ENCODE results near the gene ITPKA. TPM values are rescaled to one million over a fixed set of nuclear protein-coding genes. Genes with fewer than 3 reads are reported as not detected.

ITPKA gene
- total and polyA plus RNA-seq, 4 donors, result 0.29 to 8.1 (median 0.38) TPM

DNA sequence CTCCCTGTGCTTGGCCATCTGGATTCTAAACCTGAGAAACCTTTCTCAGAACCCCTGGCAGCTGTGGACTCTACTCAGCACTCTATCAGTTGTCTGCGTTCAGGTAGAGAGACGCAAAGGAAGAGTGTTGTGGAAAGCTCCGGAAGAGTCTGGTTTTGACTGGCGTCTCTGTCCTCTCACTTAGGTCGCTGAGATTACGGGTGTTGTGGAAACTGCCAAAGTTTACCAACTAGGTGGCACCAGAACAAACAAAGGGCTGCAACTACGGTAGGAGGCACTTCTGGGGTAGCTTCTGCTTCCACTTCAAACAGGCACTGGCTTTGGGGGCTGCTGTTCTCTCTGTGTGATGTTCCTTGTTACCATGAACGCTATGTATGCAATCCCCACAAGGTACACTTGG lies 19.2 kb upstream of the ITPKA start:
- Histone ChIP-seq H3K36me3 (ENCODE audit: control insufficient read depth in 1 of 2, insufficient read depth in 2 of 2, low read length in 1 of 2) (peaks cover 11 to 16% of the 10 kb centered on the region in 2 donors), H3K9me3 (ENCODE audit: control insufficient read depth, low read length) (no peaks in the 10 kb centered on the region), H3K4me3 (ENCODE audit: low read length in 2 of 2) (no peak overlapping the region), H3K4me1 (ENCODE audit: control insufficient read depth in 1 of 2, insufficient read depth in 2 of 2, low read length in 2 of 2) (no peaks in the 10 kb centered on the region), H3K27me3 (ENCODE audit: control insufficient read depth in 1 of 2, insufficient read depth in 2 of 2, low read length in 1 of 2) (no peaks in the 10 kb centered on the region), H3K27ac (ENCODE audit: low read depth in 1 of 2, low read length in 2 of 2) (no peak overlapping the region)
- intact Hi-C loops (cut with DNase I), result no loop called here
- DNase-seq, result no peak
- ATAC-seq (ENCODE audit: low FRiP score), result no peak
- 87 to 93% methylated on average over 8 of the region's 8 CpGs for WGBS, 2 donors

GRCh38 chr15:41474941-41475340 lies 18.7 kb upstream of the ITPKA start:
- intact Hi-C loops (cut with DNase I), result no loop called here
- Histone ChIP-seq H3K27ac (ENCODE audit: low read depth in 1 of 2, low read length in 2 of 2) (no peak overlapping the region), H3K36me3 (ENCODE audit: control insufficient read depth in 1 of 2, insufficient read depth in 2 of 2, low read length in 1 of 2) (peaks cover 11 to 19% of the 10 kb centered on the region in 2 donors), H3K4me1 (ENCODE audit: control insufficient read depth in 1 of 2, insufficient read depth in 2 of 2, low read length in 2 of 2) (no peaks in the 10 kb centered on the region), H3K4me3 (ENCODE audit: low read length in 2 of 2) (no peak overlapping the region), H3K9me3 (ENCODE audit: control insufficient read depth, low read length) (no peaks in the 10 kb centered on the region), H3K27me3 (ENCODE audit: control insufficient read depth in 1 of 2, insufficient read depth in 2 of 2, low read length in 1 of 2) (no peaks in the 10 kb centered on the region)
- no peak for ATAC-seq (ENCODE audit: low FRiP score)
- no peak for DNase-seq
- WGBS, 2 donors, result 84 to 96% methylated on average over 2 of the region's 2 CpGs

DNA sequence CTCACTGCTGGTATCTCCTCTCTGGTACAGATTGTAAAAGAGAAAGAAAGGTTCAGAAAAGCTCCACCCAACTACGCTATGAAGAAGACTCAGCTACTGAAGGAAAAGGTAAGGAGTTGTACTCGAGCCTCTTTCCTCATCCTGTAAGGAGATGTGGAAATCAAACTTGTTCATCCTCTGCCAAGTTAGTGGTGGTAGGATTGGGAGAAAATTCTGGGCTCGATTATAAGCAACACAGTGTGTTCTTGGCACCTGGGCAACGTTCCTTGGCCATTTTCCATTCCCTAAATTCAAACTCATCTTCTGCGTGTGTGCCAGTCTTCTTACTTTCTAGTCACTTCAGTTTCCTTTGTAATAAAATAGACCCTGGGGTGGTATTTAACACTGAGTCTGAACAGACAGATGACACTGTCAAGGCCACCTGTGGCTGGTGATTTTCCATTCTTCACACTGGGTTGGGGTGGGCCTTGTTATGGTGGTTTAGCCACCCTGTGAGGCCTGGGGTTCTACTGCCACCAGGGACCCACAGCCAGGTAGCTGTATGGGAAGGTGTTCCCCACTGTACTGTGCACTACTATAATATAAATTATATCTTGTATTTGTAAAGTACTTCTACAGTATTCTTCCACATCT lies 17.1 kb upstream of the ITPKA start:
- Histone ChIP-seq H3K36me3 (ENCODE audit: control insufficient read depth in 1 of 2, insufficient read depth in 2 of 2, low read length in 1 of 2) (peaks cover 16 to 18% of the 10 kb centered on the region in 2 donors), H3K27me3 (ENCODE audit: control insufficient read depth in 1 of 2, insufficient read depth in 2 of 2, low read length in 1 of 2) (no peaks in the 10 kb centered on the region), H3K27ac (ENCODE audit: low read depth in 1 of 2, low read length in 2 of 2) (no peak overlapping the region), H3K9me3 (ENCODE audit: control insufficient read depth, low read length) (no peaks in the 10 kb centered on the region), H3K4me1 (ENCODE audit: control insufficient read depth in 1 of 2, insufficient read depth in 2 of 2, low read length in 2 of 2) (no peaks in the 10 kb centered on the region), H3K4me3 (ENCODE audit: low read length in 2 of 2) (no peak overlapping the region)
- ATAC-seq (ENCODE audit: low FRiP score) (no peak), DNase-seq (no peak)
- intact Hi-C loops (cut with DNase I), result no loop called here
- 73 to 79% methylated on average over 5 of the region's 5 CpGs for WGBS, 2 donors

GRCh38 chr15:41480396-41481140 lies 13.1 kb upstream of the ITPKA start:
- no peak for ATAC-seq (ENCODE audit: low FRiP score)
- intact Hi-C loops (cut with DNase I), result no loop called here
- H3K4me3 ChIP-seq (ENCODE audit: low read length in 2 of 2), result no peak overlapping the region
- H3K9me3 ChIP-seq (ENCODE audit: control insufficient read depth, low read length), result no peaks in the 10 kb centered on the region
- H3K4me1 ChIP-seq (ENCODE audit: control insufficient read depth in 1 of 2, insufficient read depth in 2 of 2, low read length in 2 of 2), result no peaks in the 10 kb centered on the region
- H3K27me3 ChIP-seq (ENCODE audit: control insufficient read depth in 1 of 2, insufficient read depth in 2 of 2, low read length in 1 of 2), result no peaks in the 10 kb centered on the region
- H3K36me3 ChIP-seq (ENCODE audit: control insufficient read depth in 1 of 2, insufficient read depth in 2 of 2, low read length in 1 of 2), result peaks cover 13 to 14% of the 10 kb centered on the region in 2 donors
- WGBS, 2 donors, result 92 to 93% methylated on average over 12 of the region's 12 CpGs
- no peak for DNase-seq
- no peak overlapping the region for H3K27ac ChIP-seq (ENCODE audit: low read depth in 1 of 2, low read length in 2 of 2)

GRCh38 chr15:41482110-41482877 lies 11.4 kb upstream of the ITPKA start:
- intact Hi-C loops (cut with DNase I), result no loop called here
- DNase-seq, result no peak
- H3K27me3 ChIP-seq (ENCODE audit: control insufficient read depth in 1 of 2, insufficient read depth in 2 of 2, low read length in 1 of 2), result no peaks in the 10 kb centered on the region
- H3K4me1 ChIP-seq (ENCODE audit: control insufficient read depth in 1 of 2, insufficient read depth in 2 of 2, low read length in 2 of 2), result no peaks in the 10 kb centered on the region
- H3K36me3 ChIP-seq (ENCODE audit: control insufficient read depth in 1 of 2, insufficient read depth in 2 of 2, low read length in 1 of 2), result peaks cover 4 to 10% of the 10 kb centered on the region in 2 donors
- H3K27ac ChIP-seq (ENCODE audit: low read depth in 1 of 2, low read length in 2 of 2), result no peak overlapping the region
- no peak for ATAC-seq (ENCODE audit: low FRiP score)
- 97% methylated on average over 9 of the region's 9 CpGs for WGBS, 2 donors
- H3K4me3 ChIP-seq (ENCODE audit: low read length in 2 of 2), result no peak overlapping the region
- H3K9me3 ChIP-seq (ENCODE audit: control insufficient read depth, low read length), result no peaks in the 10 kb centered on the region

GRCh38 chr15:41483115-41483514 lies 10.6 kb upstream of the ITPKA start:
- Histone ChIP-seq H3K9me3 (ENCODE audit: control insufficient read depth, low read length) (no peaks in the 10 kb centered on the region), H3K4me1 (ENCODE audit: control insufficient read depth in 1 of 2, insufficient read depth in 2 of 2, low read length in 2 of 2) (no peaks in the 10 kb centered on the region), H3K36me3 (ENCODE audit: control insufficient read depth in 1 of 2, insufficient read depth in 2 of 2, low read length in 1 of 2) (peaks cover 4 to 10% of the 10 kb centered on the region in 2 donors), H3K27me3 (ENCODE audit: control insufficient read depth in 1 of 2, insufficient read depth in 2 of 2, low read length in 1 of 2) (no peaks in the 10 kb centered on the region), H3K4me3 (ENCODE audit: low read length in 2 of 2) (no peak overlapping the region), H3K27ac (ENCODE audit: low read depth in 1 of 2, low read length in 2 of 2) (no peak overlapping the region)
- ATAC-seq (ENCODE audit: low FRiP score), result no peak
- no peak for DNase-seq
- intact Hi-C loops (cut with DNase I), result no loop called here

DNA sequence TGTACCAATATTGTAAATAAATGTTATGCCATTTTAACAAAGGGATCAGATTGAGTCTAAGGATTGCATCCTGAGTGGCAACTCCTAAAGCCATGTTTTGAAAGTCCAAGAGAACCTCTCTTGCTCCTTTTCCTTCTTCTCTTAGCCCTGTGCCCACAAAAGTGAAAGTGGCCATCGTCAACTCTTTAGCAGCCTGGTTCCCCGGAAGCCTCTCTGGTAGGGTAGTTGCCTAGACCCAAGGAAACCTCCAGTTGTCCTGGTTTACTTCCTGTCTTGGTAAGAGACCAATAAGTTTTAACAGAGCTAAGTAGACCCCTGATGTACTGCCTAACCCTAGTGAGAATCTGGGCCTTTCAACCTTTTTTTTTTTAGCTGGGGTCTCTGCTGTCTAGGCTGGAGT lies 10.2 kb upstream of the ITPKA start:
- DNase-seq, result no peak
- H3K27ac ChIP-seq (ENCODE audit: low read depth in 1 of 2, low read length in 2 of 2), result no peak overlapping the region
- ATAC-seq (ENCODE audit: low FRiP score), result no peak
- H3K4me3 ChIP-seq (ENCODE audit: low read length in 2 of 2), result no peak overlapping the region
- H3K36me3 ChIP-seq (ENCODE audit: control insufficient read depth in 1 of 2, insufficient read depth in 2 of 2, low read length in 1 of 2), result peaks cover 4 to 9% of the 10 kb centered on the region in 2 donors
- no peaks in the 10 kb centered on the region for H3K9me3 ChIP-seq (ENCODE audit: control insufficient read depth, low read length)
- no peaks in the 10 kb centered on the region for H3K27me3 ChIP-seq (ENCODE audit: control insufficient read depth in 1 of 2, insufficient read depth in 2 of 2, low read length in 1 of 2)
- 91 to 94% methylated on average over 2 of the region's 2 CpGs for WGBS, 2 donors
- no peaks in the 10 kb centered on the region for H3K4me1 ChIP-seq (ENCODE audit: control insufficient read depth in 1 of 2, insufficient read depth in 2 of 2, low read length in 2 of 2)
- intact Hi-C loops (cut with DNase I), result no loop called here

DNA sequence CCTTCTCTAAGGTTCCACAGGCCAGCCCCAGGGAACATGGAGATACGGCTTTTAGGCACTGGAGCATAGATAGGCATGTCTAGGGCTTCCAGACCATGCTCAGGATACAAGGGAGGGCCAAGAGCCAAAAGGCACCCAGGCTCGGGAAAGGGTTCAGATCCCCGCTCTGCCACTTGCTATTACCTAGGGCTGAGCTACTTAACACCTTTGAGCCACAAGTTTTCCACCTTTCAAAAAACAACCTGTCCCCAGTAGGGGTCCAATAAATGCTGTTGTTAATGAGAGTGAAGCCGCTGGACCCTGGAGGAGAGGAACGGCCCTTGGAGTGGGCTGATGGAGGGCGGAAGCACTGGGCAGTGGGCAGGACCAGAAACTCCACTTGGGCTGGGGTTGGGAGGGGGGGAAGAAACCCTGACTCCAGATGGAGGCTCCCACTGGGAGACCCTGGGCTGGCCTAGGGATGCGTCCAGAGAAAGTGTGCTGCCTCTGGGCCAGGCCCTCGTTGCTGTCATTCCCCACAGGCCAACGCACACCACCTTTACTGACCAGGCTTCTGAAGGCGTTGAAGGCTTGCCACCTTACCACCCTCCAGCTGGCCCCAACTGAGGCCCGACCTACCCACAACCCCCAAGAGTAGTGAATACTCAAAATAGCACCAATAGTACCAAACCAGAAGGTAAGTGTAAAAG lies 8.6 kb upstream of the ITPKA start:
- peaks cover 0 to 6% of the 10 kb centered on the region in 2 donors for H3K36me3 ChIP-seq (ENCODE audit: control insufficient read depth in 1 of 2, insufficient read depth in 2 of 2, low read length in 1 of 2)
- DNase-seq (no peak), ATAC-seq (ENCODE audit: low FRiP score) (no peak)
- no peaks in the 10 kb centered on the region for H3K27me3 ChIP-seq (ENCODE audit: control insufficient read depth in 1 of 2, insufficient read depth in 2 of 2, low read length in 1 of 2)
- no peaks in the 10 kb centered on the region for H3K9me3 ChIP-seq (ENCODE audit: control insufficient read depth, low read length)
- 64 to 71% methylated on average over 9 to 11 of the region's 11 CpGs for WGBS, 2 donors
- H3K27ac ChIP-seq (ENCODE audit: low read depth in 1 of 2, low read length in 2 of 2), result no peak overlapping the region
- intact Hi-C loops (cut with DNase I), result no loop called here
- no peaks in the 10 kb centered on the region for H3K4me1 ChIP-seq (ENCODE audit: control insufficient read depth in 1 of 2, insufficient read depth in 2 of 2, low read length in 2 of 2)
- H3K4me3 ChIP-seq (ENCODE audit: low read length in 2 of 2), result no peak overlapping the region

Measured in aorta (tissue), 5 donors.